Measurements from ENCODE around the gene HUS1.

GRCh38 chr7:47949703-47950102, 29.7 kb downstream of the HUS1 start:
- TF ChIP-seq, protein P1, sequence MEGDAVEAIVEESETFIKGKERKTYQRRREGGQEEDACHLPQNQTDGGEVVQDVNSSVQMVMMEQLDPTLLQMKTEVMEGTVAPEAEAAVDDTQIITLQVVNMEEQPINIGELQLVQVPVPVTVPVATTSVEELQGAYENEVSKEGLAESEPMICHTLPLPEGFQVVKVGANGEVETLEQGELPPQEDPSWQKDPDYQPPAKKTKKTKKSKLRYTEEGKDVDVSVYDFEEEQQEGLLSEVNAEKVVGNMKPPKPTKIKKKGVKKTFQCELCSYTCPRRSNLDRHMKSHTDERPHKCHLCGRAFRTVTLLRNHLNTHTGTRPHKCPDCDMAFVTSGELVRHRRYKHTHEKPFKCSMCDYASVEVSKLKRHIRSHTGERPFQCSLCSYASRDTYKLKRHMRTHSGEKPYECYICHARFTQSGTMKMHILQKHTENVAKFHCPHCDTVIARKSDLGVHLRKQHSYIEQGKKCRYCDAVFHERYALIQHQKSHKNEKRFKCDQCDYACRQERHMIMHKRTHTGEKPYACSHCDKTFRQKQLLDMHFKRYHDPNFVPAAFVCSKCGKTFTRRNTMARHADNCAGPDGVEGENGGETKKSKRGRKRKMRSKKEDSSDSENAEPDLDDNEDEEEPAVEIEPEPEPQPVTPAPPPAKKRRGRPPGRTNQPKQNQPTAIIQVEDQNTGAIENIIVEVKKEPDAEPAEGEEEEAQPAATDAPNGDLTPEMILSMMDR (IDR thresholded peaks at IDR 0.05): no peak
- no peak for TF ChIP-seq POLR2A (IDR thresholded peaks at IDR 0.05)

Data from adrenal gland (tissue), 5 donors.